BJ (cell line): ENCODE measurements around the gene GPR176. TPM values are rescaled to one million over a fixed set of nuclear protein-coding genes. Genes with fewer than 3 reads are reported as not detected.

Source experiments
- CTCF ChIA-PET: fragments of 350-600 bp; formaldehyde crosslinking; extraction: SDS; loops from one replicate; lab custom pipeline; 2021; ENCODE audit warnings: antibody characterized with exemption, inconsistent platforms; lab: Yijun Ruan, JAX
- POLR2A ChIA-PET: fragments of 300-600 bp; sonication (Branson Sonifier 250); formaldehyde crosslinking; extraction: SDS; loops from one replicate; lab custom pipeline; 2021; ENCODE audit warnings: antibody characterized with exemption; lab: Charles Lee
- DNase-seq: peaks from one replicate; pipeline ENCODE4 v3.0.0-alpha.2; 2011; ENCODE audit warnings: low read depth
- H3K27me3 ChIP-seq: 2 replicates; pipeline ENCODE4 v1.6.0; 2011; ENCODE audit warnings: low read length; ENCODE audit not compliant: control insufficient read depth, insufficient read depth
- H3K36me3 ChIP-seq: 2 replicates; pipeline ENCODE4 v1.5.1; 2011; ENCODE audit warnings: low read length; ENCODE audit not compliant: control insufficient read depth, insufficient read depth
- H3K4me3 ChIP-seq: 2 replicates; pipeline ENCODE4 v1.5.1; 2011; ENCODE audit warnings: low read depth, mild to moderate bottlenecking, control low read depth, low read length
- CTCF ChIP-seq: IDR thresholded peaks from 2 replicates; pipeline ENCODE4 v1.5.1; 2011; ENCODE audit warnings: low read depth, mild to moderate bottlenecking, control low read depth, inconsistent platforms, low read length, moderate library complexity; ENCODE audit not compliant: insufficient read depth
- polyA plus RNA-seq: library from polyadenylated mRNA; depleted of rRNA; stranded (reverse); fragments of >200 nt; gene quantifications from 2 replicates; pipeline ENCODE4 v1.2.3, GENCODE V29; 2011

The GPR176 gene
- polyA plus RNA-seq, 1 experiment = 319 TPM

GRCh38 chr15:39852250-39852649 lies 67.8 kb downstream of the GPR176 start:
- DNase-seq = no peak
- TF ChIP-seq CTCF = no peak
- ChIA-PET CTCF (interaction anchor here (0.6 kb wide), 1 partner anchor 207 kb away, joined by 3 read pairs; no protein-coding TSS in a partner anchor), POLR2A (interaction anchor here (0.6 kb wide), 1 partner anchor 12 kb away, joined by 4 read pairs; no protein-coding TSS in a partner anchor)
- Histone ChIP-seq H3K27me3 (no peaks in the 10 kb centered on the region), H3K36me3 (no peaks in the 10 kb centered on the region), H3K4me3 (no peak overlapping the region)

- ChIA-PET POLR2A (interaction anchor here (0.6 kb wide), 1 partner anchor 12 kb away, joined by 4 read pairs; no protein-coding TSS in a partner anchor), CTCF (interaction anchor here (0.6 kb wide), 1 partner anchor 207 kb away, joined by 3 read pairs; no protein-coding TSS in a partner anchor)
- no peak for TF ChIP-seq CTCF
- no peak for DNase-seq
- Histone ChIP-seq H3K36me3 (no peaks in the 10 kb centered on the region), H3K4me3 (no peak overlapping the region), H3K27me3 (no peaks in the 10 kb centered on the region)
Measured at GRCh38 chr15:39851500-39852092, 68.5 kb downstream of the GPR176 start.

GRCh38 chr15:39850436-39850835 lies 69.6 kb downstream of the GPR176 start:
- DNase-seq = no peak
- Histone ChIP-seq H3K36me3 (no peaks in the 10 kb centered on the region), H3K27me3 (no peaks in the 10 kb centered on the region), H3K4me3 (no peak overlapping the region)
- TF ChIP-seq CTCF = no peak
- CTCF ChIA-PET = no interaction called here
- POLR2A ChIA-PET = no interaction called here

GRCh38 chr15:39846108-39846507 lies 74.0 kb downstream of the GPR176 start:
- H3K4me3 ChIP-seq = no peak overlapping the region
- ChIA-PET POLR2A (no interaction called here), CTCF (interaction anchor here (1.0 to 1.3 kb wide), 2 partner anchors 12 to 28 kb away, joined by 3 read pairs; no protein-coding TSS in a partner anchor)
- no peak for TF ChIP-seq CTCF
- DNase-seq = no peak
- H3K27me3 ChIP-seq = no peaks in the 10 kb centered on the region
- no peaks in the 10 kb centered on the region for H3K36me3 ChIP-seq

GRCh38 chr15:39845582-39845981 lies 74.5 kb downstream of the GPR176 start:
- POLR2A ChIA-PET = interaction anchor here (0.6 kb wide), 1 partner anchor 714 kb away, joined by 3 read pairs; no protein-coding TSS in a partner anchor
- CTCF ChIA-PET = interaction anchor here (1.0 to 1.3 kb wide), 2 partner anchors 12 to 27 kb away, joined by 3 read pairs; no protein-coding TSS in a partner anchor
- no peak overlapping the region for H3K4me3 ChIP-seq
- H3K27me3 ChIP-seq = no peaks in the 10 kb centered on the region
- no peak for TF ChIP-seq CTCF
- H3K36me3 ChIP-seq = no peaks in the 10 kb centered on the region
- DNase-seq = no peak
